Inferior parietal cortex (tissue), 1 donor: ENCODE results near the gene SLC25A44.
"Not testable (repeated sequence)": the region's sequence is repeated elsewhere in the genome, so short reads cannot be mapped to it uniquely, and the experiment has no call there.

ENCODE experiments used
- DNase-seq: peaks from one replicate; pipeline ENCODE4 v3.0.0-alpha.2; 2016; ENCODE audit errors: extremely low spot score

The SLC25A44 gene

GRCh38 chr1:156204686-156205085 is 10.8 kb downstream of the SLC25A44 start:
- no peak for DNase-seq

GRCh38 chr1:156211243-156211642 is 17.3 kb downstream of the SLC25A44 start:
- DNase-seq = no peak

DNA sequence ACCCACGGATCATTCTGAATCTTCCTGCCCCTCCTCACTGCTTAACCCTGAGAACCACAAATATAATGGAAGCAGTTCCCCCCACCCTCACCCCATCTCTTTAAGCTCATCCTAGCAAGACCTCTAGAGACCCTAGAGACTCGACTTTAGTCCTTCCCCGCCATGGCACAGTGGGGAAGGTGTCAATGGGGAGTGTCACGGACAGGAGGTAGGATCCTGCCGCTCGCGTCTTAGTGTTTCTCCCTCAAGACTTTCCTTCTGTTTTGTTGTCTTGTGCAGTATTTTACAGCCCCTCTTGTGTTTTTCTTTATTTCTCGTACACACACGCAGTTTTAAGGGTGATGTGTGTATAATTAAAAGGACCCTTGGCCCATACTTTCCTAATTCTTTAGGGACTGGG is 18.2 kb downstream of the SLC25A44 start:
- no peak for DNase-seq

DNA sequence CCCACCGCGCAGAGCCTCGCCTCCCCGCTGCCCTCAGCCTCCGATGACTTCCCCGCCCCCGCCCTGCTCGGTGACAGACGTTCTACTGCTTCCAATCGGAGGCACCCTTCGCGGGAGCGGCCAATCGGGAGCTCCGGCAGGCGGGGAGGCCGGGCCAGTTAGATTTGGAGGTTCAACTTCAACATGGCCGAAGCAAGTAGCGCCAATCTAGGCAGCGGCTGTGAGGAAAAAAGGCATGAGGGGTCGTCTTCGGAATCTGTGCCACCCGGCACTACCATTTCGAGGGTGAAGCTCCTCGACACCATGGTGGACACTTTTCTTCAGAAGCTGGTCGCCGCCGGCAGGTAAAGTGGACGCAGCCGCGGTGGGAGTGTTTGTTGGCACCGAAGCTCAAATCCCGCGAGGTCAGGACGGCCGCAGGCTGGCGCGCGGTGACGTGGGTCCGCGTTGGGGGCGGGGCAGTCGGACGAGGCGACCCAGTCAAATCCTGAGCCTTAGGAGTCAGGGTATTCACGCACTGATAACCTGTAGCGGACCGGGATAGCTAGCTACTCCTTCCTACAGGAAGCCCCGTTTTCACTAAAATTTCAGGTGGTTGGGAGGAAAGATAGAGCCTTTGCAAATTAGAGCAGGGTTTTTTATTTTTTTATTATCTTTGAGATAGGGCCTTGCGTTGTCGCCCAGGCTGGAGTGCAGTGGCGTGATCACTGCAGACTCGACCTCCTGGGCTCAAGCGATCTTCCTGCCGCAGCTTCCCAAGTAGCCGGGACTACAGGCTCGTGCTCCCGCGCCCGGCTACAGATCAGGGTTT is 19.1 kb downstream of the SLC25A44 start, which contains the start of gene PMF1:
Gene PMF1, plus strand, starts transcription at position 175 of the 811 bp plus-strand sequence. Its CDS starts 9 bp downstream, at position 184.
- DNase-seq = peak; percentile 97

DNA sequence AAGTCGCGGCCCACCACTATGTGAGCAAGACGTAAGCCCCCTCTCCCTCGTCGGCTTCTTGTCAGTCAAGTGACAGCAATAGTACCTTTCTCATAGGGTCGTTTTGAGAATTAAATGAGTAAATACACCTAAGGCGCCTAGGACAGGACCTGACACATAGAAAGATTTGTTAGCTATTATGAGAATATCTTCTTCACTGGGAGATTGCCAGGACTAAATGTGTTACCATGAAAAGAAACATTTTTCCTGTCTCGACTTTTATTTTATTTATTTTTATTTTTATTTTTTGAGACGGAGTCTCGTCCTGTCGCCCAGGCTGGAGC is 19.7 kb downstream of the SLC25A44 start:
- peak; percentile 18 for DNase-seq

DNA sequence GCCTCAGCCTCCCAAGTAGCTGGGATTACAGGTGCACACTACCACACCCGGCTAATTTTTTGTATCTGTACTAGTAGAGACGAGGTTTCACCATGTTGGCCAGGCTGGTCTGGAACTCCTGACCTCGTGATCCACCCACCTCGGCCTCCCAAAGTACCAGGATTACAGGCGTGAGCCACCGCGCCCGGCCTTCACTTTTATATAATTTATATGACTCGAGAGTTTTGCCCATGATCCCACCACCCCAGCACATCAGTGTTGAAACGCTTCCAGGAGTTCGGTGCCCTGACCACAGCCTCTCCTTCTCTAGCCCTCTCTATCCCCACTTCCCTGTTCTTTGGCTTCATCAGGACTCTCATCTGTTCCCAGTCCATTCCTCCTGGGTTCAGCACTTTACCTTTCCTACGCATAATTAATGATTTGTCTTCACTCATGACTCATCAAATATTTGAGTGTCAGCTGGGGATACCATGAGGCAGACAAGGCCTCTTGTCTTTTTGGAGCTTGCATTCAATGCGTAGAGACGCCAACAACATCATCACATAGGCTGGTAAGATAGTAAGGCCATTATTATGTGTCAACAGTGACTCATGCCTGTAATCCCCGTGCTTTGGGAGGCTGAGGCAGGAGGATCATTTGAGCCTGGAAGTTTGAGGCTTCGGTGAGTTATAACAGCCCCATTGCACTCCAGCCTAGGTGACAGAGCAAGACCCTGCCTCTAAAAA is 20.3 kb downstream of the SLC25A44 start:
- DNase-seq = no peak

DNA sequence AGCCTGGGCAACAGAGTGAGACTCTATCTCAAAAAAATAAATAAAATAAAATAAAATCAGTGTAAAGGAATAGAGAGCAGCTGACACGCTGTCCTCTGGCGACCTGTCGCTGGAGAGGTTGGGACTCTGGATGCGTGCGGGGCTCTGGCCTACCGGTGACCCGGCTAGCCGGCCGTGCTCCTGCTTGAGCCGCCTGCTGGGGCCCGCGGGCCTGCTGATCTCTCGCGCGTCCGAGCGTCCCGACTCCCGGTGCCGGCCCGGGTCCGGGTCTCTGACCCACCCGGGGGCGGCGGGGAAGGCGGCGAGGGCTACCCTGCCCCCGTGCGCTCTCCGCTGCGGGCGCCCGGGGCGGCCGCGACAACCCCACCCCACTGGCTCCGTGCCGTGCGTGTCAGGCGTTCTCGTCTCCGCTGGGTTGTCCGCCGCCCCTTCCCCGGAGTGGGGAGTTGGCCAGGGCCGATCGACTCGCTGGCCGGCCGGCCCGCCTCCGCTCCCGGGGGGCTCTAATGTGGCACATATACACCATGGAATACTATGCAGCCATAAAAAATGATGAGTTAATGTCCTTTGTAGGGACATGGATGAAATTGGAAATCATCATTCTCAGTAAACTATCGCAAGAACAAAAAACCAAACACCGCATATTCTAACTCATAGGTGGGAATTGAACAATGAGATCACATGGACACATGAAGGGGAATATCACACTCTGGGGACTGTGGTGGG is 22.6 kb downstream of the SLC25A44 start:
- DNase-seq = not testable (repeated sequence)

DNA sequence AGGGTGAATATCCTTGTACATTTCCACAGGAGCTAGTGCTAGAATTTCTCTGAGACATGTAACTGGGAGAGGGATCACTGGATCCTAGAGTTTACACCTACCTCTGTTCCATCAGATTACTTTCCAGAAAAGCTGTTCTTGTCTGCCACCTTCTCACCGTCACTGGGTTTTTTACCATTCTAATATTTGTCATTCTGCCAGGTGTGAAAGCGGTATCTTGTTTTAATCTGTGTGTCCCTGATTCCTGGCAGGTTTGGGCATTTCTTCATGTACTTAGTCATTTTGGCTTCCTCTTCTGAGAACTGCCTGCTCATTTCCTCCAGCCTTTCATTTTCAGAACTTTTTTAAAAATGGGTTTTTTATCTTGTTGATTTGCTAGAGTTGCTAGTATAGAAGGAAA is 24.0 kb downstream of the SLC25A44 start:
- peak; percentile 39 for DNase-seq

DNA sequence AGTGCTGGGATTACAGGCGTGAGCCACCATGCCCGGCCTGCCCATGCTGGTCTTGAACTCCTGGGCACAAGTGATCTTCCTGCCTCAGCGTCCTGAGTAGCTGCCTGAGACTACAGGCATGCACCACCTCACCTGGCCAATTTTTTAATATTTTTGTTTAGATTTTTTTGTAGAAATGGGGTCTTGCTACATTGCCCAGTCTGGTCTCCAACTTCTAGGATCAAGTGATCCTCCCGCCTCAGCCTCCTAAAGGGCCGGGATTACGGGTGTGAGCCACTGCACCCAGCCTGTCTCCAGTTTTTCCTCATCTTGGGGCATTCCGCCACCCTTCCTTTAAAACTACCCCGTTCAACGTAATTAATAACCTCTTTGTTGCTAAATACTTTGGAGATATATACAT is 26.3 kb downstream of the SLC25A44 start:
- DNase-seq = no peak

DNA sequence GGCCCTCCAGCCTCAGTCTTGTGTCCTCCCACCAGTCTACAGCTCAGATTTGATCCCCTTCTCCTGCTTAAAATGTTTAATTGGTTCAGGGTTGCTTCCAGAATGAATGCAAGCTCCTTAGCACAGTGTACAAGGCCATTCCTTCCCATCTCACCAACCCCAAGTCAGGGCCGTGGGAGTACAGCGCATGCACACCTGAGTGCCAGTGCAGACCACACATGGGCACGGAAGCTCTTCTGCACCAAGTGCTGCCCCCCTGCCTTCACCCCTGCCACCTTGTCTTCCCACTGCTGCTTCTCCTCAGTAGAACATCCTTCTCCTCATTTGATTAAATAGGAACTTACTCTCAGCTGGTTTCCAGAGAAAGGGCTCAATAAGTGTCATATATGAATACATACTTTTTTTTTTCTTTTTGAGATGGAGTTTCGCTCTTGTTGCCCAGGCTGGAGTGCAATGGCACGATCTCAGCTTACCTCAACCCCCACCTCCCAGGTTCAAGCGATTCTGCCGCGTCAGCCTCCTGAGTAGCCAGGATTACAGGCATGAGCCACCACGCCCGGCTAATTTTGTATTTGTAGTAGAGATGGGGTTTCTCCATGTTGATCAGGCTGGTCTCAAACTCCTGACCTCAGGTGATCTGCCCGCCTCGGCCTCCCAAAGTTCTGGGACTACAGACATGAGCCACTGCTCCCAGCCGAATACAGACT is 28.2 kb downstream of the SLC25A44 start:
- no peak for DNase-seq

GRCh38 chr1:156225677-156226014 is 31.7 kb downstream of the SLC25A44 start:
- no peak for DNase-seq

DNA sequence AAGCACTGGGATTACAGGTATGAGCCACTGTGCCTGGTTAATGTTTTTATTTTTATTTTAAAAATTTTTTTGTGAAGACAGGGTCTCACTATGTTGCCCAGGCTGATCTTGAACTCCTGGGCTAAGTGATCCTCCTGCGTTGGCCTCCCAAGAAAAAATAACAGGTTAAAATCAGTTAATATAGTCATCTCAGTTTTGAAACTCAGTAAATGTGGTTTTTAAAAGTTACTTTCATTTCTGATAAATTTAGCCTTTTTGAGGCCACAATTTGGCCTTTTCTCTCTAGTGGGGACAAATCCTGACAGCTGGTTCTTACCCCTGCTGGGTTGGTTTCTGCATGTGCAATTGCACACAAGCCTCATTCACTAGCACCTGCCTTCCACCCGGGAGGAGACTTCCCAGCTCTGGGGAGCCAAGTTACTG is 32.2 kb downstream of the SLC25A44 start:
- DNase-seq = no peak

DNA sequence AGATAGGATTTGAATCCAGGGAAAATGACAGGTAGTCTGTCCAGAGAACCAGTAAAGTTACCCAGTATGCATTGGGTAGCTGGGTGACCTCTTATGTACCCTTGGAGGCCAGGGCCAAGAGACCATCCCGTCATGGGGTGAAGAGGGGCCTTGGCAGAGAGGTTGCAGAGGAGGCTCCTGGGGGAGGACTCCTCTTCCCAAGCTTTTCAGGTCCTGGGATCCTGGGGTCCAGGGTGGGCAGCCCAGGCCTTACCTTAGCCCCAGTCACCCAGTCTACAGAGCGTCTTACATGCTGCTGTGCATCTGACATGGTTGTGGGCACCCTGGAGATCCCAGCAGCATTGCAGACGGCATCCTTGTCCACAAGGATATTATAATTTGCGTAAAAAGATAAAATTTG is 32.9 kb downstream of the SLC25A44 start:
- no peak for DNase-seq

DNA sequence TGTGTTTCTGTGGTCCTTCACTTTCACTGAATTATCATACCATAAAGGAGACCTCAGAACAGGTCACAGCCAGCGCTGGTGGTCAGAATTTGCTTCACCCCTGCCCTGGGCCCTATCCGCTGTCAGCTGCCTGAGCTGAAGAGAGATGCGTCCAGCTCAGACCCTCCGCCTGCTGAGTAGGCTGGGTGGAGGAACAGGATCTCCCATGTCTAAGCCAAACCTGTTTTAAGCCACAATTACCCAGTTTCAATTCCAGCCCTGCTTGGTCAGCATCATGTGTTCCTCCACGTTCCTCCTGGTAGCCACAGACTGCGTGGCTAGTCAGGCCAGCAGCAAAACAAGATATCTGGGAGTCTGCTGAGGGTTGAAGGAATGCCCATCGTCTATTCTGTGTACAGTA is 34.6 kb downstream of the SLC25A44 start:
- DNase-seq = no peak

DNA sequence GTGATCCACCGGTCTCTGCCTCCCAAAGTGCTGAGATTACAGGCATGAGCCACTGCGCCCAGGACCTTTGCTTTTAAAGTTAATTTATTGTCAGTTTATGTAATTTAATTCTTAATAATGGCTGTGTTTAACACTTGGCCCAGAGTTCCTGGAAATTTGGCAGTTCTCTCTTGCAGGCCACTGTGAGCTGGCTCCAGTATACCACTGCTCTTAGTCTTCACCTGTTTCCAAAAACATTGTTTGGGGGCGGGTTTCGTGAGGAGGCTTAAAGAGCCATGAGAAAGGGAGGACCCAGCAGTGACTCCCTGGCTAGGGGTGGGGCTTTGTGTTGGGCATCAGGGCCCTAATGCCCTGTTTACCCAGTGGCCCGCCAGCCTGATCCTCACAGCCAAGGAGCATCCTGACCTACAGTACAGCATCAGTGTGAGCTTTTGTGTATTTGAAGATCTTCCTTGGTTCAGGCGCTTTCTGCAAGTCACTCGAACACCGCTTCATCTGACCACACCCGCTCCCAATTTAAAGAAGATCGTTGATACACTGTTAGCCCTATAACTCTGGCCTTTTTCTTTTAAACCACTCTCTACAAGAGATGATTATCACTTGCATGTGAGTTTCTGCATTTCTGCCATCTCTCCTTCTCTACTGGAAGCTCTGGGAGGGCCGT is 36.0 kb downstream of the SLC25A44 start:
- no peak for DNase-seq

DNA sequence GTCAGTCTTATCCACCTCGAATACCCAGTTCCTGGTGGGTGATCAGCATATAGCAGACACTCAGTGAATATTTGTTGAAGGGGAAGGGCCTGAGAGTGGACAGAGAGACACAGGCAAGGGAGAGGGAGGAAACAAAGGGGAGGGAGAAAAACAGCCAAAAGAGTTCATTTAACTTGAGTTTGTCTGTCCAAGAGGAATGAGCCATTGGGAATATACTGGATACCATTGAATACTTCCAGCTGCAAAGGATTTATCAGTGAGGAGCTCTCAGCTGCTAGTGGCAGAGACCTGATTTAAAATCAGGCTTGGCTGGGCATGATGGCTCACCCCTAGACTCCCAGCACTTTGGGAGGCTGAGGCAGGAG is 36.6 kb downstream of the SLC25A44 start:
- DNase-seq = no peak

DNA sequence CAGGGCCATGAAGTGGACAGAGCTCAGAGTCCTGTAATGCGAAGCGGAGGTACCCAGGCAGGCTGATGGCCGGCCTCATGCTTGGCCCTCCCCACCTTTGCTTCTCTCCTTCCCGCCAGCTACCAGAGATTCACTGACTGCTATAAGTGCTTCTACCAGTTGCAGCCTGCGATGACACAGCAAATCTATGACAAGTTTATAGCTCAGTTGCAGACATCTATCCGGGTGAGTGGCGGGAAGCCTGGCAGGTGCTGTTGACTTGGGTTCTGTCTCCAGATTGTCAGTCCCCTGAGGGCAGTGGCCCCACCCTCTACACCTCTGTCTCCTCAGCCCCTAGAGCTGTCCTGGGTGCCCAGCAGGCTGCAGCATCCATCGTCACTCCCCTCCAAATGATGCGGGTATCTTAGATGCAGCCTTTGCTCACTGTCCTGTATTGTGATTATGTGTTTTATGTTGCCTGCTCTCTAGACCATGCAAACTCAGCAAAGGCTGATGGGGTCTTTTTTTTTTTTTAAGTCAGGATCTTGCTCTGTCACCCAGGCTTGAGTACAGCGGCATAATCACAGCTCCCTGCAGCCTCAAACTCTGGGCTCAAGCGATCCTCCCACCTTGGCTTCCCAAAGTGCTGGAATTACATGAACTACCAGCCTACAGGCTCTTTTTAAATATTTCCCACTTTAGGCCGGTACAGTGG is 38.4 kb downstream of the SLC25A44 start:
- no peak for DNase-seq

DNA sequence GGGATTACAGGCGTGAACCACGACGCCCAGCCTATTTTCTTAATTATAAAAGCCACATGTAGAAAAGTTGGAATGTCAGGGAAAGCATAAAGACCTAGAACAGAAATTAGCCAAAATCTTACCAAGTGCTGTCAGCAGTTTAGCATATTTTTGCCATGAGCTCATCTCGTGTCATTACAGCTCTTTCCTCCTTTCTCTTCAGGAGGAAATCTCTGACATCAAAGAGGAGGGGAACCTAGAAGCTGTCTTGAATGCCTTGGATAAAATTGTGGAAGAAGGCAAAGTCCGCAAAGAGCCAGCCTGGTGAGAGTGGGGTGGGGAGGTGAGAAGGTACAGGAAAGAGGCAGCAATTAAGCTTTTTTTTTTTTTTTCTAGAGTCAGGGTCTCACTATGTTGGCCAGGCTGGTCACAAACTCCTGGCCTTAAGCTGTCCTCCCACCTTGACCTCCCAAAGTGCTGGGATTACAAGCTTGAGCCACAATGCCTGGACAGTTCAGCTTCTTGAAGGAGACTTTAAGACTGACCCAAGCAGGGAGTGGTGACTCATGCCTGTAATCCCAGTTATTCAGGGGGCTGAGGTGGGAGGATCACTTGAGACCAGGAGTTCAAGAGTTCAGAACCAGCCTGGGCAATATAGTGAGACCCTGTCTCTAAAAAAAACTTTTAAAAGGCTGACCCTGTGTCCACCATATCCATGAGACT is 39.7 kb downstream of the SLC25A44 start:
- no peak for DNase-seq

- DNase-seq = no peak
These were observed 42.3 kb downstream of the SLC25A44 start for GRCh38 chr1:156236164-156236563.

- DNase-seq = no peak
These were observed 44.3 kb downstream of the SLC25A44 start for GRCh38 chr1:156238248-156238647.
